Measurements from ENCODE around the gene COL11A1.

DNA sequence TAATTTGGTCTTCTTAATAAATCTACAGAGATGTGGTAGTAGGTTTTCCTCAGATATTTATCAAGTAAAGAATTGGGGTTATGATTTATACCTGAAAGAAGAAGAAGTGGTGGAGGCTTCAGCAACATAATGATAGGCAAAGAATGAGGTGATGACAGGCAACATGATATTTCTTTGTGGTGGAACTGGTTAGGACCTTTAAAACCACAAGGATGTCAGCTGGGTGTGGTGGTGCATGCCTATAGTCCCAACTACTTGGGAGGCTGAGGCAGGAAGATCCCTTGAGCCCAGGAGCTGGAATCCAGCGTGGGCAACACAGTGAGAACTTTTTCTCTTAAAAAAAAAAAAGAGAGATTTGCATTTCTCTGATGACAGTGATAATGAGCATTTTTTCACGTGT is 34.1 kb upstream of the COL11A1 start:
- TF ChIP-seq YY1 (IDR thresholded peaks at IDR 0.05; ENCODE audit: extremely low read depth, insufficient replicate concordance, low read depth, low read length) (no peak), RAD21 (IDR thresholded peaks at IDR 0.05; ENCODE audit: low read depth) (no peak), EZH2 (IDR thresholded peaks at IDR 0.05) (no peak), REST (IDR thresholded peaks at IDR 0.05; ENCODE audit: low read depth) (no peak), POLR2A (IDR thresholded peaks at IDR 0.05; ENCODE audit: borderline replicate concordance, extremely low read depth, insufficient read depth, insufficient read length) (no peak), POLR2AphosphoS5 (IDR thresholded peaks at IDR 0.05; ENCODE audit: low read depth, low read length) (no peak), SRF (IDR thresholded peaks at IDR 0.05; ENCODE audit: low read depth) (no peak)
- TF ChIP-seq, protein P1, sequence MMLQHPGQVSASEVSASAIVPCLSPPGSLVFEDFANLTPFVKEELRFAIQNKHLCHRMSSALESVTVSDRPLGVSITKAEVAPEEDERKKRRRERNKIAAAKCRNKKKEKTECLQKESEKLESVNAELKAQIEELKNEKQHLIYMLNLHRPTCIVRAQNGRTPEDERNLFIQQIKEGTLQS (IDR thresholded peaks at IDR 0.05), result no peak
- TF ChIP-seq, protein P2, sequence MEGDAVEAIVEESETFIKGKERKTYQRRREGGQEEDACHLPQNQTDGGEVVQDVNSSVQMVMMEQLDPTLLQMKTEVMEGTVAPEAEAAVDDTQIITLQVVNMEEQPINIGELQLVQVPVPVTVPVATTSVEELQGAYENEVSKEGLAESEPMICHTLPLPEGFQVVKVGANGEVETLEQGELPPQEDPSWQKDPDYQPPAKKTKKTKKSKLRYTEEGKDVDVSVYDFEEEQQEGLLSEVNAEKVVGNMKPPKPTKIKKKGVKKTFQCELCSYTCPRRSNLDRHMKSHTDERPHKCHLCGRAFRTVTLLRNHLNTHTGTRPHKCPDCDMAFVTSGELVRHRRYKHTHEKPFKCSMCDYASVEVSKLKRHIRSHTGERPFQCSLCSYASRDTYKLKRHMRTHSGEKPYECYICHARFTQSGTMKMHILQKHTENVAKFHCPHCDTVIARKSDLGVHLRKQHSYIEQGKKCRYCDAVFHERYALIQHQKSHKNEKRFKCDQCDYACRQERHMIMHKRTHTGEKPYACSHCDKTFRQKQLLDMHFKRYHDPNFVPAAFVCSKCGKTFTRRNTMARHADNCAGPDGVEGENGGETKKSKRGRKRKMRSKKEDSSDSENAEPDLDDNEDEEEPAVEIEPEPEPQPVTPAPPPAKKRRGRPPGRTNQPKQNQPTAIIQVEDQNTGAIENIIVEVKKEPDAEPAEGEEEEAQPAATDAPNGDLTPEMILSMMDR (IDR thresholded peaks at IDR 0.05 in 2 of 3, conservative IDR thresholded peaks at IDR 0.05 in 1 of 3; ENCODE audit: borderline replicate concordance in 1 of 3, insufficient read depth in 1 of 3, low read depth in 2 of 3, low read length in 2 of 3), result no peak
